ENCODE results near the gene PANK4. TPM values are rescaled to one million over a fixed set of nuclear protein-coding genes. Genes with fewer than 3 reads are reported as not detected.

The PANK4 gene
- total and polyA plus RNA-seq, 2 donors (not counting 3 experiments of a cell fraction or from before 2014, with no cell fraction given) = 22.1 to 34.0 TPM

GRCh38 chr1:2476061-2476999, 50.1 kb downstream of the PANK4 start, which contains the start of gene PLCH2:
TSS of gene PLCH2 (plus strand) at chr1:2476289. CDS start at chr1:2476589, 300 bp downstream.
- ChIA-PET CTCF (interaction anchor here (1.2 kb wide), 1 partner anchor 62 kb away, joined by 3 read pairs; no protein-coding TSS in a partner anchor), POLR2A (no interaction called here)
- Histone ChIP-seq H3K4me1 (ENCODE audit: control insufficient read depth, extremely low read depth, insufficient read depth, low read length) (no peaks in the 10 kb centered on the region), H3K4me2 (ENCODE audit: insufficient read depth, low read length) (no peak within 1 kb of the TSS), H3K9me1 (replicated peaks; ENCODE audit: control insufficient read depth, extremely low read depth, insufficient read depth, low read length) (no peaks in the 10 kb centered on the region), H3K9ac (replicated peaks; ENCODE audit: extremely low read depth, insufficient read depth, low read length) (no peak within 1 kb of the TSS), H2AFZ (ENCODE audit: low read depth, low read length) (no peak within 1 kb of the TSS), H3K36me3 (ENCODE audit: control insufficient read depth in 2 of 2, extremely low read depth in 1 of 2, insufficient read depth in 2 of 2, low read length in 2 of 2) (no peaks in the 10 kb centered on the region), H3K9me3 (replicated peaks; ENCODE audit: control insufficient read depth, insufficient read depth, low read length) (no peaks in the 10 kb centered on the region), H4K20me1 (replicated peaks; ENCODE audit: control insufficient read depth, extremely low read depth, insufficient read depth, low read length) (no peaks in the 10 kb centered on the region), H3K79me2 (ENCODE audit: control insufficient read depth, insufficient read depth, low read length) (no peaks in the 10 kb centered on the region), H3K4me3 (replicated peaks in 1 of 3; ENCODE audit: insufficient read depth in 1 of 3, low read depth in 1 of 3, low read length in 3 of 3) (no peak within 1 kb of the TSS), H3K27ac (ENCODE audit: insufficient read depth, low read depth, low read length) (no peak within 1 kb of the TSS), H3K27me3 (ENCODE audit: control insufficient read depth in 2 of 2, insufficient read depth in 2 of 2, low read length in 2 of 2) (no peaks in the 10 kb centered on the region)
- DNase-seq (ENCODE audit: low read depth, low spot score) (no peak), FAIRE-seq (no peak)
- no TSS peak for BruUV-seq (replicated peaks)
- TF ChIP-seq JUN (IDR thresholded peaks at IDR 0.05; ENCODE audit: borderline replicate concordance, insufficient read depth, insufficient read length, low read depth) (no peak), POLR2A (IDR thresholded peaks at IDR 0.05; ENCODE audit: low read depth, low read length) (no peak), POLR2AphosphoS5 (IDR thresholded peaks at IDR 0.05; ENCODE audit: insufficient read depth, low read depth, low read length) (no peak), MYC (IDR thresholded peaks at IDR 0.05; ENCODE audit: low read depth, low read length) (no peak), FOS (IDR thresholded peaks at IDR 0.05; ENCODE audit: borderline replicate concordance, insufficient read depth, low read length) (no peak), MAX (IDR thresholded peaks at IDR 0.05; ENCODE audit: insufficient read depth, insufficient read length) (no peak), EZH2 (IDR thresholded peaks at IDR 0.05; ENCODE audit: borderline replicate concordance, low read depth, low read length, severe bottlenecking) (no peak), GATA2 (IDR thresholded peaks at IDR 0.05; ENCODE audit: insufficient read depth, insufficient read length, low read depth, low read length) (no peak)
- TF ChIP-seq, protein P1, sequence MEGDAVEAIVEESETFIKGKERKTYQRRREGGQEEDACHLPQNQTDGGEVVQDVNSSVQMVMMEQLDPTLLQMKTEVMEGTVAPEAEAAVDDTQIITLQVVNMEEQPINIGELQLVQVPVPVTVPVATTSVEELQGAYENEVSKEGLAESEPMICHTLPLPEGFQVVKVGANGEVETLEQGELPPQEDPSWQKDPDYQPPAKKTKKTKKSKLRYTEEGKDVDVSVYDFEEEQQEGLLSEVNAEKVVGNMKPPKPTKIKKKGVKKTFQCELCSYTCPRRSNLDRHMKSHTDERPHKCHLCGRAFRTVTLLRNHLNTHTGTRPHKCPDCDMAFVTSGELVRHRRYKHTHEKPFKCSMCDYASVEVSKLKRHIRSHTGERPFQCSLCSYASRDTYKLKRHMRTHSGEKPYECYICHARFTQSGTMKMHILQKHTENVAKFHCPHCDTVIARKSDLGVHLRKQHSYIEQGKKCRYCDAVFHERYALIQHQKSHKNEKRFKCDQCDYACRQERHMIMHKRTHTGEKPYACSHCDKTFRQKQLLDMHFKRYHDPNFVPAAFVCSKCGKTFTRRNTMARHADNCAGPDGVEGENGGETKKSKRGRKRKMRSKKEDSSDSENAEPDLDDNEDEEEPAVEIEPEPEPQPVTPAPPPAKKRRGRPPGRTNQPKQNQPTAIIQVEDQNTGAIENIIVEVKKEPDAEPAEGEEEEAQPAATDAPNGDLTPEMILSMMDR (IDR thresholded peaks at IDR 0.05; ENCODE audit: extremely low read depth in 1 of 2, insufficient read depth in 1 of 2, low read depth in 1 of 2, low read length in 2 of 2) = no peak
- intact Hi-C loops (cut with micrococcal nuclease) = no loop called here
- dilution Hi-C loops (cut with MboI; ENCODE audit: extremely low pct_ligation_motif_present, low sequenced_read_pairs) = no loop called here

Data from endothelial cell of umbilical vein (primary cell).